Fibroblast of lung (primary cell): Measurements from ENCODE around the gene RFXANK. TPM values are rescaled to one million over a fixed set of nuclear protein-coding genes. Genes with fewer than 3 reads are reported as not detected.

ENCODE experiments used
- DNase-seq, 2 donors: peaks; one replicate each; pipeline versions ENCODE4 v3.0.0 to v3.0.0-alpha.2; 2010; ENCODE audit warnings: low read depth in 2 of 2
- H2AFZ ChIP-seq: 2 replicates; pipeline ENCODE4 v1.5.1; 2012; ENCODE audit warnings: low read length, control low read depth, inconsistent platforms
- H3K27ac ChIP-seq: 2 replicates; pipeline ENCODE4 v1.5.1; 2011; ENCODE audit warnings: low read length, control low read depth; ENCODE audit not compliant: insufficient read depth
- H3K27me3 ChIP-seq: 2 replicates; pipeline ENCODE4 v1.5.1; 2011; ENCODE audit warnings: mild to moderate bottlenecking, low read length; ENCODE audit not compliant: control insufficient read depth, insufficient read depth
- H3K36me3 ChIP-seq: 2 replicates; pipeline ENCODE4 v1.5.1; 2011; ENCODE audit warnings: low read length; ENCODE audit not compliant: control insufficient read depth, insufficient read depth
- H3K4me1 ChIP-seq: 2 replicates; pipeline ENCODE4 v1.5.1; 2011; ENCODE audit warnings: low read length; ENCODE audit not compliant: control insufficient read depth, insufficient read depth; ENCODE audit errors: extremely low read depth
- H3K4me2 ChIP-seq: 2 replicates; pipeline ENCODE4 v1.5.1; 2011; ENCODE audit warnings: low read length, control low read depth; ENCODE audit not compliant: insufficient read depth; ENCODE audit errors: extremely low read depth
- H3K4me3 ChIP-seq, 4 experiments: fragments of 200-600 bp in 1 of 4; sonication (generic) in 1 of 4; replicated peaks in 1 of 4; 2 replicates each; pipeline ENCODE4 v1.5.1; 2011 to 2016; ENCODE audit warnings: low read length in 4 of 4, low read depth in 3 of 4, mild to moderate bottlenecking in 3 of 4, control low read depth in 2 of 4, inconsistent platforms in 1 of 4, mixed read lengths in 1 of 4; ENCODE audit not compliant: insufficient read depth in 1 of 4; ENCODE audit errors: control extremely low read depth in 1 of 4
- H3K79me2 ChIP-seq: 2 replicates; pipeline ENCODE4 v1.5.1; 2012; ENCODE audit warnings: mild to moderate bottlenecking, low read length, inconsistent platforms; ENCODE audit not compliant: control insufficient read depth, insufficient read depth
- H3K9ac ChIP-seq: 2 replicates; pipeline ENCODE4 v1.5.1; 2011; ENCODE audit warnings: mild to moderate bottlenecking, low read length, control low read depth; ENCODE audit not compliant: insufficient read depth
- H3K9me3 ChIP-seq: 2 replicates; pipeline ENCODE4 v1.5.1; 2012; ENCODE audit warnings: low read depth, low read length; ENCODE audit not compliant: control insufficient read depth, insufficient read depth
- H4K20me1 ChIP-seq: 2 replicates; pipeline ENCODE4 v1.5.1; 2011; ENCODE audit warnings: low read length; ENCODE audit not compliant: control insufficient read depth, insufficient read depth; ENCODE audit errors: extremely low read depth
- CTCF ChIP-seq, 2 donors: IDR thresholded peaks in 1 of 2; conservative IDR thresholded peaks in 1 of 2; 1 replicate in 1 of 2; 2 replicates in 1 of 2; pipeline ENCODE4 v1.5.1; 2011 to 2012; ENCODE audit warnings: low read length in 2 of 2, control low read depth in 1 of 2, inconsistent platforms in 1 of 2, low read depth in 1 of 2, mild to moderate bottlenecking in 1 of 2
- EZH2 ChIP-seq: IDR thresholded peaks from 2 replicates; pipeline ENCODE4 v1.5.1; 2012; ENCODE audit warnings: low read length, control low read depth, mild to moderate bottlenecking; ENCODE audit errors: missing control alignments
- polyA plus RNA-seq, 2 donors: library from polyadenylated mRNA; depleted of rRNA in 1 of 2; stranded (reverse) in 1 of 2; unstranded in 1 of 2; fragments of >200 nt; gene quantifications; 2 replicates each; pipeline ENCODE4 v1.2.1, GENCODE V29; 2011 to 2012; ENCODE audit warnings: missing spikeins in 1 of 2
- total RNA-seq: library from RNA; depleted of rRNA; stranded (reverse); fragments of >200 nt; gene quantifications from 2 replicates; pipeline ENCODE4 v1.2.1, GENCODE V29; 2014

The RFXANK gene
- total and polyA plus RNA-seq, 2 donors (not counting 1 experiment from before 2014, with no cell fraction given): 31.9 to 65.2 TPM

DNA sequence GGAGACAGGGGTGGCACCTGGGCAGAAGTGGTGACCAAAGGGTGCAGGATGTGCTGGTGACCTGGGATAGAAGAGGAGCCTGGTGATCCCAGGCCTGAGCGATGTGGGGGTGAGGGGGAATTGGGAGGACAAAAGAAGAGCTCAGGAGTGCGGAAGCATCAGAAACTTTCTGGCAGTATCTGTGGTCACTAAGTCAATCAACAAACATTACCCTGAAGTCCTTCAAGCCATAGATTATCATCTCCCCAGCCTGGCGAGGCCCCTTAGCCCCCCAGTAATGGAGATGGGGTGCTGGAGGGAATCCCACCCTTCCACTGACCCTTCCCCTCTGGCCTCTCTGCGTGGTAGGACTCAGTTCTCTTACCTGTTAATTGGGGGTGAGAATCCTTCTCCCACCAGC is 32.5 kb upstream of the RFXANK start:
- Histone ChIP-seq H3K27me3 (no peaks in the 10 kb centered on the region), H3K27ac (no peak overlapping the region), H3K4me1 (no peaks in the 10 kb centered on the region), H3K36me3 (no peaks in the 10 kb centered on the region), H3K79me2 (no peaks in the 10 kb centered on the region), H3K9ac (no peak overlapping the region), H2AFZ (no peak overlapping the region), H3K4me2 (no peak overlapping the region), H4K20me1 (no peaks in the 10 kb centered on the region), H3K4me3 (no peak overlapping the region), H3K9me3 (no peaks in the 10 kb centered on the region)
- TF ChIP-seq EZH2 (no peak), CTCF (conservative IDR thresholded peaks at IDR 0.05 in 1 of 2, IDR thresholded peaks at IDR 0.05 in 1 of 2; ENCODE audit: low read depth in 1 of 2, low read length in 2 of 2) (no peak)
- DNase-seq: no peak

- H3K4me2 ChIP-seq: no peak overlapping the region
- H4K20me1 ChIP-seq: no peaks in the 10 kb centered on the region
These were observed 31.5 kb upstream of the RFXANK start for GRCh38 chr19:19160461-19161035.

GRCh38 chr19:19162495-19162894 is 29.6 kb upstream of the RFXANK start:
- no peak for DNase-seq
- no peak overlapping the region for H3K9ac ChIP-seq
- H3K27ac ChIP-seq: no peak overlapping the region
- no peak overlapping the region for H2AFZ ChIP-seq
- H3K4me2 ChIP-seq: no peak overlapping the region
- no peaks in the 10 kb centered on the region for H3K79me2 ChIP-seq
- no peak for TF ChIP-seq CTCF (conservative IDR thresholded peaks at IDR 0.05 in 1 of 2, IDR thresholded peaks at IDR 0.05 in 1 of 2; ENCODE audit: low read depth in 1 of 2, low read length in 2 of 2)
- no peak for TF ChIP-seq EZH2
- no peaks in the 10 kb centered on the region for H3K27me3 ChIP-seq
- H4K20me1 ChIP-seq: no peaks in the 10 kb centered on the region
- H3K36me3 ChIP-seq: no peaks in the 10 kb centered on the region
- H3K4me3 ChIP-seq: no peak overlapping the region
- no peaks in the 10 kb centered on the region for H3K4me1 ChIP-seq
- no peaks in the 10 kb centered on the region for H3K9me3 ChIP-seq

More at GRCh38 chr19:19160461-19161035, 31.5 kb upstream of the RFXANK start:
- Histone ChIP-seq H3K4me3 (no peak overlapping the region), H2AFZ (no peak overlapping the region), H3K79me2 (no peaks in the 10 kb centered on the region), H3K27ac (no peak overlapping the region), H3K36me3 (no peaks in the 10 kb centered on the region), H3K4me1 (no peaks in the 10 kb centered on the region), H3K27me3 (no peaks in the 10 kb centered on the region), H3K9me3 (no peaks in the 10 kb centered on the region), H3K9ac (no peak overlapping the region)
- TF ChIP-seq CTCF (conservative IDR thresholded peaks at IDR 0.05 in 1 of 2, IDR thresholded peaks at IDR 0.05 in 1 of 2; ENCODE audit: low read depth in 1 of 2, low read length in 2 of 2) (no peak), EZH2 (no peak)
- no peak for DNase-seq
